Activated naive CD4-positive, alpha-beta T cell treated with anti-CD3 and anti-CD28 coated beads, Interleukin-2, amount 50 U/mL, for 24 hours (primary cell): ENCODE measurements around the gene LAMC2.

Source experiments
- H3K27ac Mint-ChIP-seq: one replicate; pipeline ENCODE4 v1.8.0; 2021; ENCODE audit warnings: mild to moderate bottlenecking, mixed read lengths
- H3K27me3 Mint-ChIP-seq: one replicate; pipeline ENCODE4 v1.8.0; 2021; ENCODE audit warnings: mixed read lengths
- H3K36me3 Mint-ChIP-seq: one replicate; pipeline ENCODE4 v1.8.0; 2021; ENCODE audit warnings: mixed read lengths
- H3K4me1 Mint-ChIP-seq: one replicate; pipeline ENCODE4 v1.8.0; 2021; ENCODE audit warnings: mixed read lengths
- H3K4me3 Mint-ChIP-seq: one replicate; pipeline ENCODE4 v1.8.0; 2021; ENCODE audit warnings: mild to moderate bottlenecking, mixed read lengths
- H3K9me3 Mint-ChIP-seq: one replicate; pipeline ENCODE4 v1.8.0; 2021; ENCODE audit warnings: mixed read lengths

The LAMC2 gene

GRCh38 chr1:183247066-183247465, 61.0 kb downstream of the LAMC2 start:
- Mint-ChIP-seq H3K4me1 (no peaks in the 10 kb centered on the region), H3K27ac (no peak overlapping the region), H3K9me3 (no peaks in the 10 kb centered on the region), H3K27me3 (peaks cover 5% of the 10 kb centered on the region), H3K36me3 (no peaks in the 10 kb centered on the region), H3K4me3 (no peak overlapping the region)

GRCh38 chr1:183247484-183247883, 61.4 kb downstream of the LAMC2 start:
- Mint-ChIP-seq H3K27me3 (peaks cover 5% of the 10 kb centered on the region), H3K9me3 (no peaks in the 10 kb centered on the region), H3K36me3 (no peaks in the 10 kb centered on the region), H3K4me1 (no peaks in the 10 kb centered on the region), H3K4me3 (no peak overlapping the region), H3K27ac (no peak overlapping the region)

- Mint-ChIP-seq H3K36me3 (no peaks in the 10 kb centered on the region), H3K27ac (no peak overlapping the region), H3K9me3 (no peaks in the 10 kb centered on the region), H3K4me1 (no peaks in the 10 kb centered on the region), H3K27me3 (peaks cover 5% of the 10 kb centered on the region), H3K4me3 (no peak overlapping the region)
Observed at GRCh38 chr1:183247931-183248330, 61.9 kb downstream of the LAMC2 start.

GRCh38 chr1:183248989-183249691, 63.1 kb downstream of the LAMC2 start:
- H3K27ac Mint-ChIP-seq, result no peak overlapping the region
- H3K27me3 Mint-ChIP-seq, result peaks cover 5% of the 10 kb centered on the region
- no peaks in the 10 kb centered on the region for H3K36me3 Mint-ChIP-seq
- H3K4me3 Mint-ChIP-seq, result no peak overlapping the region
- H3K4me1 Mint-ChIP-seq, result no peaks in the 10 kb centered on the region
- no peaks in the 10 kb centered on the region for H3K9me3 Mint-ChIP-seq

GRCh38 chr1:183249941-183250452, 63.9 kb downstream of the LAMC2 start:
- H3K4me3 Mint-ChIP-seq, result no peak overlapping the region
- no peaks in the 10 kb centered on the region for H3K4me1 Mint-ChIP-seq
- no peaks in the 10 kb centered on the region for H3K9me3 Mint-ChIP-seq

GRCh38 chr1:183251101-183251958, 65.3 kb downstream of the LAMC2 start:
- no peak overlapping the region for H3K4me3 Mint-ChIP-seq
- H3K36me3 Mint-ChIP-seq, result no peaks in the 10 kb centered on the region
- H3K4me1 Mint-ChIP-seq, result no peaks in the 10 kb centered on the region
- no peak overlapping the region for H3K27ac Mint-ChIP-seq
- peaks cover 5% of the 10 kb centered on the region for H3K27me3 Mint-ChIP-seq
- no peaks in the 10 kb centered on the region for H3K9me3 Mint-ChIP-seq

More at GRCh38 chr1:183249941-183250452, 63.9 kb downstream of the LAMC2 start:
- Mint-ChIP-seq H3K27me3 (peaks cover 5% of the 10 kb centered on the region), H3K36me3 (no peaks in the 10 kb centered on the region), H3K27ac (no peak overlapping the region)

- Mint-ChIP-seq H3K27ac (no peak overlapping the region), H3K9me3 (no peaks in the 10 kb centered on the region), H3K4me1 (no peaks in the 10 kb centered on the region), H3K36me3 (no peaks in the 10 kb centered on the region), H3K4me3 (no peak overlapping the region), H3K27me3 (peaks cover 5% of the 10 kb centered on the region)
Observed at GRCh38 chr1:183251959-183252450, 65.9 kb downstream of the LAMC2 start.

- Mint-ChIP-seq H3K27me3 (peaks cover 2% of the 10 kb centered on the region), H3K4me1 (no peaks in the 10 kb centered on the region), H3K36me3 (no peaks in the 10 kb centered on the region), H3K27ac (no peak overlapping the region), H3K9me3 (no peaks in the 10 kb centered on the region), H3K4me3 (no peak overlapping the region)
Observed at GRCh38 chr1:183255073-183255472, 69.0 kb downstream of the LAMC2 start.

GRCh38 chr1:183259924-183260323, 73.9 kb downstream of the LAMC2 start:
- peaks cover 6% of the 10 kb centered on the region for H3K27me3 Mint-ChIP-seq
- no peak overlapping the region for H3K4me3 Mint-ChIP-seq
- no peak overlapping the region for H3K27ac Mint-ChIP-seq
- no peaks in the 10 kb centered on the region for H3K4me1 Mint-ChIP-seq
- no peaks in the 10 kb centered on the region for H3K9me3 Mint-ChIP-seq
- H3K36me3 Mint-ChIP-seq, result no peaks in the 10 kb centered on the region

GRCh38 chr1:183262628-183263200, 76.7 kb downstream of the LAMC2 start:
- no peaks in the 10 kb centered on the region for H3K36me3 Mint-ChIP-seq
- H3K27ac Mint-ChIP-seq, result no peak overlapping the region
- H3K4me3 Mint-ChIP-seq, result no peak overlapping the region
- H3K4me1 Mint-ChIP-seq, result no peaks in the 10 kb centered on the region
- H3K27me3 Mint-ChIP-seq, result peaks cover 6% of the 10 kb centered on the region
- no peaks in the 10 kb centered on the region for H3K9me3 Mint-ChIP-seq

GRCh38 chr1:183263886-183264602, 78.0 kb downstream of the LAMC2 start:
- no peak overlapping the region for H3K4me3 Mint-ChIP-seq
- peaks cover 6% of the 10 kb centered on the region for H3K27me3 Mint-ChIP-seq
- no peak overlapping the region for H3K27ac Mint-ChIP-seq
- H3K4me1 Mint-ChIP-seq, result no peaks in the 10 kb centered on the region
- no peaks in the 10 kb centered on the region for H3K9me3 Mint-ChIP-seq
- H3K36me3 Mint-ChIP-seq, result no peaks in the 10 kb centered on the region

GRCh38 chr1:183267646-183268431, 81.8 kb downstream of the LAMC2 start:
- H3K4me1 Mint-ChIP-seq, result no peaks in the 10 kb centered on the region
- no peak overlapping the region for H3K4me3 Mint-ChIP-seq
- peaks cover 4% of the 10 kb centered on the region for H3K27me3 Mint-ChIP-seq
- H3K36me3 Mint-ChIP-seq, result no peaks in the 10 kb centered on the region
- H3K9me3 Mint-ChIP-seq, result no peaks in the 10 kb centered on the region
- H3K27ac Mint-ChIP-seq, result no peak overlapping the region

GRCh38 chr1:183270541-183271141, 84.6 kb downstream of the LAMC2 start:
- H3K4me3 Mint-ChIP-seq, result no peak overlapping the region
- H3K9me3 Mint-ChIP-seq, result no peaks in the 10 kb centered on the region
- H3K27me3 Mint-ChIP-seq, result no peaks in the 10 kb centered on the region
- H3K36me3 Mint-ChIP-seq, result no peaks in the 10 kb centered on the region
- H3K27ac Mint-ChIP-seq, result no peak overlapping the region
- no peaks in the 10 kb centered on the region for H3K4me1 Mint-ChIP-seq

GRCh38 chr1:183272390-183272848, 86.4 kb downstream of the LAMC2 start:
- H3K27ac Mint-ChIP-seq, result no peak overlapping the region
- no peaks in the 10 kb centered on the region for H3K9me3 Mint-ChIP-seq
- H3K4me1 Mint-ChIP-seq, result no peaks in the 10 kb centered on the region
- H3K27me3 Mint-ChIP-seq, result no peaks in the 10 kb centered on the region
- no peak overlapping the region for H3K4me3 Mint-ChIP-seq
- H3K36me3 Mint-ChIP-seq, result no peaks in the 10 kb centered on the region
